Muscle of leg (tissue), 11 donors: ENCODE results near the gene FBXO22. TPM values are rescaled to one million over a fixed set of nuclear protein-coding genes. Genes with fewer than 3 reads are reported as not detected.
"Not testable (repeated sequence)": the region's sequence is repeated elsewhere in the genome, so short reads cannot be mapped to it uniquely, and the experiment has no call there.

Experiments used
- DNase-seq: peaks from one replicate; pipeline ENCODE4 v3.0.0; 2013
- H3K27ac ChIP-seq: one replicate; pipeline ENCODE4 v1.5.1; 2013; ENCODE audit warnings: mild to moderate bottlenecking, low read length, control low read depth
- H3K27me3 ChIP-seq: one replicate; pipeline ENCODE4 v1.6.1; 2013; ENCODE audit warnings: low read length; ENCODE audit not compliant: control insufficient read depth, insufficient read depth
- H3K36me3 ChIP-seq: one replicate; pipeline ENCODE4 v1.6.1; 2013; ENCODE audit warnings: low read length; ENCODE audit not compliant: control insufficient read depth, insufficient read depth
- H3K4me1 ChIP-seq: one replicate; pipeline ENCODE4 v1.6.1; 2013; ENCODE audit warnings: low read length; ENCODE audit not compliant: control insufficient read depth, insufficient read depth
- H3K4me3 ChIP-seq: one replicate; pipeline ENCODE4 v1.5.1; 2013; ENCODE audit warnings: low read length, control low read depth
- H3K9me3 ChIP-seq: replicated peaks from 2 replicates; pipeline ENCODE4 v1.6.1; 2013; ENCODE audit warnings: low read depth, low read length; ENCODE audit not compliant: control insufficient read depth
- WGBS: methylation state at CpG from one replicate; pipeline ENCODE4 v1.1.5; 2013; ENCODE audit warnings: missing lambda C conversion rate; ENCODE audit not compliant: insufficient coverage; 5-methylcytosine and 5-hydroxymethylcytosine counted together
- polyA plus RNA-seq, 8 donors: library from polyadenylated mRNA; unstranded; fragments of 120-200 nt; gene quantifications; one replicate each; pipeline versions ENCODE4 v1.2.1 to v1.2.3, GENCODE V29; 2013; ENCODE audit warnings: inconsistent platforms in 1 of 8, low replicate concordance in 1 of 8; ENCODE audit not compliant: insufficient read length in 8 of 8, insufficient read depth in 1 of 8
- total RNA-seq: library from RNA; stranded (reverse); fragments of 120-200 nt; gene quantifications from one replicate; pipeline ENCODE4 v1.2.4, GENCODE V29; 2013

The FBXO22 gene
- total and polyA plus RNA-seq, 9 donors, result 17.7 to 27.5 (median 23.0) TPM

GRCh38 chr15:75868019-75868418, 35.7 kb upstream of the FBXO22 start:
- no peak overlapping the region for H3K27ac ChIP-seq
- peaks cover 7% of the 10 kb centered on the region for H3K36me3 ChIP-seq
- H3K4me1 ChIP-seq, result no peaks in the 10 kb centered on the region
- H3K27me3 ChIP-seq, result no peaks in the 10 kb centered on the region
- no CpG with 5 or more reads among the region's 3 CpGs for WGBS
- no peak for DNase-seq
- no peak overlapping the region for H3K4me3 ChIP-seq
- no peaks in the 10 kb centered on the region for H3K9me3 ChIP-seq

DNA sequence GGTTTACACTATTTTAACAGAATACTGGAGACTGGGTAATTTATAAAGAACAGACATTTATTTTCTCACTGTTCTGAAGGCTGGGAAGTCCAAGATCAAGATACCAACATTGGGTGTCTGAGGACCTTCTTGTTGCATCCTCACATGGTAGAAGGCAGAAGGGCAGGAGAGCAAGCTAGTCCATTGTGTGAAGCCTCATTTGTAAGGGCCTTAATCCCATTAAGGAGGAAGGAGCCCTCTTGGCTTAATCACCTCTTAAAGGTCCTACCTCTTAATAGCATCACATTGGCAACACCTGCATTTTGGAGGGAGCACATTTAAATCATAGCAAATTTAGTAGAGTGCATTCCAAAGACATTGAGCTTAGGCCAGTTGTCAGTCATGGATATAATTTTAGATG, 34.2 kb upstream of the FBXO22 start:
- Histone ChIP-seq H3K27ac (no peak overlapping the region), H3K9me3 (no peaks in the 10 kb centered on the region), H3K36me3 (peaks cover 15% of the 10 kb centered on the region), H3K4me1 (no peaks in the 10 kb centered on the region), H3K27me3 (no peaks in the 10 kb centered on the region), H3K4me3 (no peak overlapping the region)
- no peak for DNase-seq

DNA sequence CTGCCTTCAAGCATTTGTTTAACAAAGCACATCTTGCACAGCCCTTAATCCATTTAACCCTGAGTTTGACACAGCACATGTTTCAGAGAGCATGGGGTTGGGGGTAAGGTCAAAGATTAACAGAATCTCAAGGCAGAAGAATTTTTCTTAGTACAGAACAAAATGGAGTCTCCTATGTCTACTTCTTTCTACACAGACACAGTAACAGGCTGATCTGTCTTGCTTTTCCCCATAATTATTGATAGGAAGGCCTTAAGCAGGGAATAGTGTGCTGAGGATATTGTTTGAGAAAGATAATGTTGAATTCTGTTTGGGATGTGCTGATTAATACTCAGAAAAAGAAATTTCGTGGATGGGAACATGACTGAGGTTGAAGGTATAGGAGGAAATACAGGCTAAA, 32.1 kb upstream of the FBXO22 start:
- H3K27me3 ChIP-seq, H3K27ac ChIP-seq, H3K9me3 ChIP-seq, H3K4me1 ChIP-seq, H3K4me3 ChIP-seq, DNase-seq: not testable (repeated sequence)
- peaks cover 15% of the 10 kb centered on the region for H3K36me3 ChIP-seq
- 81% methylated on average over 1 of the region's 1 CpG for WGBS

DNA sequence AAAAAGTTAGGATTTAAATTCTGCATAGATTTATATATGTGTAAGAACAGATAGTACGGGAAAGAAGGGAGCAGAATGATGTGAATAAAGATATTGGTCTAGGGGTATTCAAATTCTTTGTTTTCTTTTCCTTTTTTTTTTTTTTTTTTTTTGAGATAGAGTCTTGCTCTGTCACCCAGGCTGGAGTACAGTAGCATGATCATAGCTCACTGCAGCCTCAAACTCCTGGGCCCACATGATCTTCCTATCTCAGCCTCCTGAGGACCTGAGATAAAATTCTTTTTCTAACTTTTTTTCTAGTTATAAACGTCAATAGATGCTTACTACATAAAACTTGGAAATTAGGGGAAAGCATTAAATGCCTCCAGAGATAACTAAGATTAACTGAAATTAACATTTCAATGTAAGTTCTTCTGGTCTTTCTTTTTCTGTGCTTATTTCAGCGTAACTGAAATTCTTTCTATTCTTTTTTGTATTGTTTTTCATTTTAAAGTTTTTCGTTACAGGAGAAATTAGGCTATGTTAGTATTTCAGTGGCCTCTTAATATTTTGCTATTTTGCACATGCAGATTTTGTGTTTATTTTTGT, 31.2 kb upstream of the FBXO22 start:
- no peak for DNase-seq
- WGBS, result no CpG with 5 or more reads among the region's 4 CpGs
- Histone ChIP-seq H3K9me3 (no peaks in the 10 kb centered on the region), H3K27me3 (no peaks in the 10 kb centered on the region), H3K4me1 (no peaks in the 10 kb centered on the region), H3K27ac (no peak overlapping the region), H3K4me3 (no peak overlapping the region), H3K36me3 (peaks cover 15% of the 10 kb centered on the region)

DNA sequence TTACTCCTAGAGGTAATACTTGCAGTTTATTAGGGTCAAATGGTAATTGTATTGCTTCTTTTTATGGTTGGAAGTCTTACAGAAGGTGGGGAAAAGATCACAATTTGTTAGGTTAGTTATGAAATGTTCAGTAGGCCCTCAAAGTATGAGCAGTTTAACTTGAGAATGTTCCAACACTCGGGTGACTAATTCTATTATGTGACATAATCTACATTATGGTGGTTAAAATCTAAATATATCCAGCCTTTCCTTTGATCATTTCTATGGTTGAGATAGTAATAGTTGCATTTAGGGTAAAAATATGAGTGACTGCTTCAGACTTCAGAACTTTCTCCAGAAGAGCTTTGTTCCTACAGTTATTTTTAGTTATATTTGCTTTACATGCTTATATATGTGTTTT, 19.6 kb upstream of the FBXO22 start:
- H3K27ac ChIP-seq, result no peak overlapping the region
- H3K4me1 ChIP-seq, result no peaks in the 10 kb centered on the region
- H3K4me3 ChIP-seq, result no peak overlapping the region
- DNase-seq, result no peak
- no CpG with 5 or more reads among the region's 1 CpG for WGBS
- peaks cover 2% of the 10 kb centered on the region for H3K36me3 ChIP-seq
- no peaks in the 10 kb centered on the region for H3K9me3 ChIP-seq
- H3K27me3 ChIP-seq, result no peaks in the 10 kb centered on the region

DNA sequence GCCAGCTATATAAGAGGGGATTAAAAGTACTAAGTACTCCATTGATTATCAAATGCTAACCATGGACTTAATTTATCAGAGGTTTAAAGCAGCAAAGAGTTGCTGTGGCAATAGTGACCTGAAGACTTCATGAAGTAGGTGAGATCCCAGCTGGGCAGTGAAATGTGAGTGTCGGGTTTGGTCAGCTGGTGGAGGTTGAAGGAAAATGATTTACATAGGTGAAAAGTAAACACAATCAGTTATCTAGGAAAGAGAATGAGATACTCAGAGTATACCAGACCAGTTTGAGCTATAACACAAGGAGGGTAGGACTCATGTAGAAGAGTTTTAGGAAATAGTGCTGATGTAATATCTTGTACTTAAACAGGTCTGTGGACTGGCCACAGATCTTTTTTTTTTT, 16.5 kb upstream of the FBXO22 start:
- Histone ChIP-seq H3K27me3 (no peaks in the 10 kb centered on the region), H3K27ac (no peak overlapping the region), H3K4me3 (no peak overlapping the region), H3K4me1 (no peaks in the 10 kb centered on the region), H3K9me3 (no peaks in the 10 kb centered on the region), H3K36me3 (peaks cover 8% of the 10 kb centered on the region)
- 100% methylated on average over 1 of the region's 1 CpG for WGBS
- no peak for DNase-seq

- no peaks in the 10 kb centered on the region for H3K9me3 ChIP-seq
- H3K36me3 ChIP-seq, result peaks cover 13% of the 10 kb centered on the region
- H3K4me1 ChIP-seq, result no peaks in the 10 kb centered on the region
- peak; percentile 7 for DNase-seq
- H3K4me3 ChIP-seq, result no peak overlapping the region
- no peak overlapping the region for H3K27ac ChIP-seq
- no peaks in the 10 kb centered on the region for H3K27me3 ChIP-seq
Measured at GRCh38 chr15:75891895-75892294, 11.8 kb upstream of the FBXO22 start.

DNA sequence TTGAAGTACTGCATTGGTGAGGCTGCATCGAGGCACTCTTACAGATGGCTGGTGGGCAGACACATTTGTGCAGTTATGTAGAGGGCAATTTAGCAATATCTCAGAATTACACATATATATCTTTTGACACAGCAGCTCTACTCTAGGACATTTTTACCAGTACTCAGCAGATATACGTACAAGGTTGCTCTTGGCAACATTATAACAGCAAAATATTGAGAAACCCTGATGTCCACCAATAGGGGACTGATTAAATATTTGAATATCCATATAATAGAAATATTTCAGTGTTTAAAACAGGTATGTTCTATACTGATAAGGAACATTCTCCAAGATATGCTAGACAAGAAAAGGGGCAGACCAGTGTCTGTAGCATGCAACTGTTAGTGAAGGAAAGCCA, 7.9 kb upstream of the FBXO22 start:
- Histone ChIP-seq H3K4me1 (no peaks in the 10 kb centered on the region), H3K27ac (no peak overlapping the region), H3K27me3 (no peaks in the 10 kb centered on the region), H3K4me3 (no peak overlapping the region), H3K36me3 (peaks cover 10% of the 10 kb centered on the region), H3K9me3 (no peaks in the 10 kb centered on the region)
- no peak for DNase-seq
- WGBS, result no CpG with 5 or more reads among the region's 2 CpGs

DNA sequence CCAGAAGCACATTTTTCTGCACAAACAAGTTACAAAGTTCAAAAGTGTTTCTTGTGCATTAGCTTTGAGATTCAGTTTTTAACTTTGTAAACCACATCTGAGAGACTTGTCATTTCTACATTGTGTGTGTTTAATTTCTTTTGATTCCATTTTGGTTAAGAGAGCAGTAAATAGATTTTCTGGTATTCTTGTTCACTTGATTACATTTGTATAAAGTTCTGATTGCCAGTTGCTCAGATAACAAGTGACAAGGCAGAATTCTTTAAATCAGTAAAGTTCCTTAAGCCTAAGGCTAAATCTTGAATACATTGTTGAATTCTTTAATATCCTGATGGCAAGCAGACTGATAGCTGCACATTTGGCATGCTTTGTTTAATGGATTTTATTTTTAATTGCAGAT, 3.1 kb upstream of the FBXO22 start:
- H3K4me1 ChIP-seq, result peaks cover 13% of the 10 kb centered on the region
- H3K9me3 ChIP-seq, result no peaks in the 10 kb centered on the region
- no peak overlapping the region for H3K27ac ChIP-seq
- H3K27me3 ChIP-seq, result no peaks in the 10 kb centered on the region
- DNase-seq, result no peak
- peaks cover 9% of the 10 kb centered on the region for H3K36me3 ChIP-seq
- H3K4me3 ChIP-seq, result no peak overlapping the region

DNA sequence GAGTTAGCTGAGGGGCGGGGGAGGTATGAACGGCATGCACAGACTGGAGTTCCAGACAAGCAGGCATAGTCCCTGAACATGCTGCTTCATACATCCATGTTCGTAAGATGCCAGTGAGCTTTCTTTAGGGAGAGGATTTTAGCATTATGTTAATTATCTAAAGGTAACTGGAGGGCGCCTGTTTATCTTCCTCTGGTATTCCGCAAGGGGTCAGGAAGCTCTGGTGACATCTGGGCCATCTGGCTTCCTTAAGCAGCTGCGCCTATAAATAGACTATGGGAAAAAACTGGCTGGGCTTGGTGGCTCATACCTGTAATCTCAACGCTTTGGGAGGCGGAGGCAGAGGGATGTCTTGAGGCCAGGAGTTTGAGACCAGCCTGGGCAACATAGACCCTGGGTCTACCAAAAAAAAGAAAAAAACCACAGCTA, 1.5 kb upstream of the FBXO22 start:
- DNase-seq, result peak; percentile 66
- Histone ChIP-seq H3K9me3 (no peaks in the 10 kb centered on the region), H3K4me3 (no peak overlapping the region), H3K36me3 (peaks cover 12% of the 10 kb centered on the region), H3K27me3 (no peaks in the 10 kb centered on the region), H3K27ac (peak overlapping the region; percentile 23), H3K4me1 (peaks cover 13% of the 10 kb centered on the region)
- 26% methylated on average over 3 of the region's 8 CpGs for WGBS

GRCh38 chr15:75905231-75905630, 1.6 kb downstream of the FBXO22 start:
- Histone ChIP-seq H3K27me3 (no peaks in the 10 kb centered on the region), H3K4me1 (peaks cover 13% of the 10 kb centered on the region), H3K27ac (no peak overlapping the region), H3K9me3 (no peaks in the 10 kb centered on the region), H3K4me3 (no peak overlapping the region), H3K36me3 (peaks cover 13% of the 10 kb centered on the region)
- no peak for DNase-seq
- 89% methylated on average over 5 of the region's 5 CpGs for WGBS
